HG03045 (cell line): ENCODE results near the gene KRTAP4-12.
"Not testable (repeated sequence)": the region's sequence is repeated elsewhere in the genome, so short reads cannot be mapped to it uniquely, and the experiment has no call there.

ENCODE experiments used
- ATAC-seq: cut with Tn5 transposase; IDR thresholded peaks from one replicate; pipeline ENCODE4 v1.9.1; 2021; ENCODE audit warnings: mild to moderate bottlenecking, moderate library complexity; ENCODE audit not compliant: unreplicated experiment

KRTAP4-12 gene

GRCh38 chr17:41127371-41127770 lies 3.4 kb upstream of the KRTAP4-12 start:
- no peak for ATAC-seq

- no peak for ATAC-seq
Measured at GRCh38 chr17:41126412-41126811, 2.4 kb upstream of the KRTAP4-12 start.

GRCh38 chr17:41125064-41125463 lies 1.1 kb upstream of the KRTAP4-12 start:
- no peak for ATAC-seq

GRCh38 chr17:41123292-41123990 lies 541 bp downstream of the KRTAP4-12 start:
- ATAC-seq = not testable (repeated sequence)

- no peak for ATAC-seq
Measured at GRCh38 chr17:41121742-41122141, 2.2 kb downstream of the KRTAP4-12 start.

- ATAC-seq = not testable (repeated sequence)
Measured at GRCh38 chr17:41119696-41120690, 4.0 kb downstream of the KRTAP4-12 start.

- no peak for ATAC-seq
Measured at GRCh38 chr17:41118721-41119120, 5.3 kb downstream of the KRTAP4-12 start.

GRCh38 chr17:41117846-41118386 lies 6.1 kb downstream of the KRTAP4-12 start, which contains the start of gene KRTAP4-11:
Gene KRTAP4-11, minus strand, starts transcription at chr17:41118373. Its CDS starts 58 bp downstream, at chr17:41118315.
- not testable (repeated sequence) for ATAC-seq

GRCh38 chr17:41116297-41116696 lies 7.7 kb downstream of the KRTAP4-12 start:
- no peak for ATAC-seq

GRCh38 chr17:41111151-41111885 lies 12.7 kb downstream of the KRTAP4-12 start:
- no peak for ATAC-seq

GRCh38 chr17:41108728-41109386 lies 15.1 kb downstream of the KRTAP4-12 start:
- ATAC-seq = not testable (repeated sequence)

- no peak for ATAC-seq
Measured at GRCh38 chr17:41107941-41108450, 16.0 kb downstream of the KRTAP4-12 start.

GRCh38 chr17:41105347-41105746 lies 18.6 kb downstream of the KRTAP4-12 start, which contains the start of gene KRTAP4-9:
Gene KRTAP4-9, plus strand, starts transcription at chr17:41105389. Its CDS starts 0 bp downstream, at chr17:41105389.
- ATAC-seq = not testable (repeated sequence)

GRCh38 chr17:41104386-41105038 lies 19.5 kb downstream of the KRTAP4-12 start:
- ATAC-seq = not testable (repeated sequence)

- no peak for ATAC-seq
Measured at GRCh38 chr17:41103896-41104295, 20.1 kb downstream of the KRTAP4-12 start.

GRCh38 chr17:41101586-41102259 lies 22.3 kb downstream of the KRTAP4-12 start, which contains the start of gene KRTAP4-16:
Gene KRTAP4-16, minus strand, starts transcription at chr17:41102209. Its CDS starts 0 bp downstream, at chr17:41102209.
- ATAC-seq = no peak

GRCh38 chr17:41099682-41100480 lies 24.1 kb downstream of the KRTAP4-12 start:
- ATAC-seq = not testable (repeated sequence)

- no peak for ATAC-seq
Measured at GRCh38 chr17:41098481-41098880, 25.5 kb downstream of the KRTAP4-12 start.
